Activated CD4-positive, alpha-beta T cell treated with anti-CD3 and anti-CD28 coated beads for 36 hours (primary cell): ENCODE measurements around the gene RIMBP2. TPM values are rescaled to one million over a fixed set of nuclear protein-coding genes. Genes with fewer than 3 reads are reported as not detected.

ENCODE experiments used
- ATAC-seq: fragments of 200-7000 bp; cut with Tn5 transposase; one replicate; pipeline ENCODE4 v1.10.0; 2021; ENCODE audit warnings: mild to moderate bottlenecking, moderate library complexity
- CTCF ChIA-PET: fragments of 350-600 bp; sonication (Branson Sonifier 250); formaldehyde crosslinking; loops from one replicate; lab custom pipeline; 2021; ENCODE audit warnings: antibody characterized with exemption; lab: Charles Lee
- POLR2A ChIA-PET: fragments of 350-600 bp; sonication (Branson Sonifier 250); formaldehyde crosslinking; loops from one replicate; lab custom pipeline; 2021; ENCODE audit warnings: antibody characterized with exemption, inconsistent platforms; lab: Charles Lee
- DNase-seq: peaks from one replicate; pipeline ENCODE4 v3.0.0-alpha.2; 2020
- H3K27ac Mint-ChIP-seq: one replicate; pipeline ENCODE4 v1.8.0; 2021; ENCODE audit warnings: mixed read lengths
- H3K27me3 Mint-ChIP-seq: one replicate; pipeline ENCODE4 v1.8.0; 2021; ENCODE audit warnings: mixed read lengths
- H3K36me3 Mint-ChIP-seq: one replicate; pipeline ENCODE4 v1.8.0; 2021; ENCODE audit warnings: low read depth, mixed read lengths
- H3K4me1 Mint-ChIP-seq: one replicate; pipeline ENCODE4 v1.8.0; 2021; ENCODE audit warnings: mixed read lengths
- H3K4me3 Mint-ChIP-seq: one replicate; pipeline ENCODE4 v1.8.0; 2021; ENCODE audit warnings: mild to moderate bottlenecking, moderate library complexity, mixed read lengths
- H3K9me3 Mint-ChIP-seq: one replicate; pipeline ENCODE4 v1.8.0; 2021; ENCODE audit warnings: low read depth, mixed read lengths
- intact Hi-C, 2 experiments: fragments of 100-400 bp; cut with DNase I in 1 of 2; cut with micrococcal nuclease in 1 of 2; formaldehyde crosslinking; loops; one replicate each; pipeline versions ENCODE4 v1.14.2 to v1.15.1; 2022 to 2024; cut with DNase I, micrococcal nuclease
- total RNA-seq, 2 experiments: library from RNA; stranded (reverse); gene quantifications; one replicate each; pipeline ENCODE4 v1.2.3, GENCODE V29; 2021

The RIMBP2 gene
- total RNA-seq, 2 experiments from 2014 or later: not detected

- H3K4me3 Mint-ChIP-seq: no peak overlapping the region
- peaks cover 4% of the 10 kb centered on the region for H3K9me3 Mint-ChIP-seq
- ChIA-PET POLR2A (no interaction called here), CTCF (no interaction called here)
- H3K36me3 Mint-ChIP-seq: no peaks in the 10 kb centered on the region
- ATAC-seq (no peak), DNase-seq (no peak)
- no peaks in the 10 kb centered on the region for H3K4me1 Mint-ChIP-seq
- H3K27me3 Mint-ChIP-seq: no peaks in the 10 kb centered on the region
- intact Hi-C loops: no loop called here
- H3K27ac Mint-ChIP-seq: no peak overlapping the region
Measured at GRCh38 chr12:130603396-130603965, 112.6 kb downstream of the RIMBP2 start.

GRCh38 chr12:130602251-130602650 lies 113.8 kb downstream of the RIMBP2 start:
- Mint-ChIP-seq H3K36me3 (no peaks in the 10 kb centered on the region), H3K9me3 (peaks cover 9% of the 10 kb centered on the region), H3K27me3 (no peaks in the 10 kb centered on the region), H3K27ac (no peak overlapping the region), H3K4me3 (no peak overlapping the region), H3K4me1 (no peaks in the 10 kb centered on the region)
- ATAC-seq: no peak
- CTCF ChIA-PET: no interaction called here
- POLR2A ChIA-PET: no interaction called here
- DNase-seq: no peak
- intact Hi-C loops: no loop called here

- Mint-ChIP-seq H3K27me3 (no peaks in the 10 kb centered on the region), H3K4me3 (no peak overlapping the region), H3K36me3 (no peaks in the 10 kb centered on the region), H3K4me1 (no peaks in the 10 kb centered on the region), H3K9me3 (peaks cover 11% of the 10 kb centered on the region), H3K27ac (no peak overlapping the region)
- intact Hi-C loops: no loop called here
- CTCF ChIA-PET: no interaction called here
- no peak for DNase-seq
- POLR2A ChIA-PET: no interaction called here
- no peak for ATAC-seq
Measured at GRCh38 chr12:130601327-130601726, 114.8 kb downstream of the RIMBP2 start.

- H3K4me1 Mint-ChIP-seq: no peaks in the 10 kb centered on the region
- DNase-seq: no peak
- H3K36me3 Mint-ChIP-seq: no peaks in the 10 kb centered on the region
- ChIA-PET POLR2A (no interaction called here), CTCF (no interaction called here)
- no peak overlapping the region for H3K4me3 Mint-ChIP-seq
- peaks cover 11% of the 10 kb centered on the region for H3K9me3 Mint-ChIP-seq
- no peaks in the 10 kb centered on the region for H3K27me3 Mint-ChIP-seq
- intact Hi-C loops: no loop called here
- no peak overlapping the region for H3K27ac Mint-ChIP-seq
- ATAC-seq: no peak
Measured at GRCh38 chr12:130596241-130596640, 119.9 kb downstream of the RIMBP2 start.

- no peak for ATAC-seq
- CTCF ChIA-PET: no interaction called here
- H3K36me3 Mint-ChIP-seq: no peaks in the 10 kb centered on the region
- no peaks in the 10 kb centered on the region for H3K27me3 Mint-ChIP-seq
- peaks cover 11% of the 10 kb centered on the region for H3K9me3 Mint-ChIP-seq
- H3K4me3 Mint-ChIP-seq: no peak overlapping the region
- DNase-seq: no peak
- intact Hi-C loops: no loop called here
- no peak overlapping the region for H3K27ac Mint-ChIP-seq
- POLR2A ChIA-PET: no interaction called here
- no peaks in the 10 kb centered on the region for H3K4me1 Mint-ChIP-seq
Measured at GRCh38 chr12:130595566-130595965, 120.5 kb downstream of the RIMBP2 start.

GRCh38 chr12:130593056-130593455 lies 123.0 kb downstream of the RIMBP2 start:
- ATAC-seq (no peak), DNase-seq (no peak)
- H3K4me1 Mint-ChIP-seq: no peaks in the 10 kb centered on the region
- intact Hi-C loops: no loop called here
- H3K27me3 Mint-ChIP-seq: peaks cover 2% of the 10 kb centered on the region
- CTCF ChIA-PET: no interaction called here
- H3K27ac Mint-ChIP-seq: no peak overlapping the region
- no peaks in the 10 kb centered on the region for H3K36me3 Mint-ChIP-seq
- POLR2A ChIA-PET: no interaction called here
- peaks cover 7% of the 10 kb centered on the region for H3K9me3 Mint-ChIP-seq
- H3K4me3 Mint-ChIP-seq: no peak overlapping the region

GRCh38 chr12:130592641-130593040 lies 123.5 kb downstream of the RIMBP2 start:
- Mint-ChIP-seq H3K36me3 (no peaks in the 10 kb centered on the region), H3K9me3 (peaks cover 5% of the 10 kb centered on the region), H3K4me1 (no peaks in the 10 kb centered on the region), H3K27ac (no peak overlapping the region), H3K27me3 (peaks cover 2% of the 10 kb centered on the region), H3K4me3 (no peak overlapping the region)
- DNase-seq (no peak), ATAC-seq (no peak)
- intact Hi-C loops: no loop called here
- POLR2A ChIA-PET: no interaction called here
- CTCF ChIA-PET: no interaction called here

GRCh38 chr12:130591736-130592135 lies 124.4 kb downstream of the RIMBP2 start:
- no peaks in the 10 kb centered on the region for H3K4me1 Mint-ChIP-seq
- no peak overlapping the region for H3K27ac Mint-ChIP-seq
- intact Hi-C loops: no loop called here
- peaks cover 2% of the 10 kb centered on the region for H3K9me3 Mint-ChIP-seq
- POLR2A ChIA-PET: no interaction called here
- CTCF ChIA-PET: no interaction called here
- no peak for ATAC-seq
- no peak for DNase-seq
- no peaks in the 10 kb centered on the region for H3K36me3 Mint-ChIP-seq
- H3K27me3 Mint-ChIP-seq: peaks cover 2% of the 10 kb centered on the region
- no peak overlapping the region for H3K4me3 Mint-ChIP-seq

GRCh38 chr12:130590685-130591084 lies 125.4 kb downstream of the RIMBP2 start:
- ATAC-seq (no peak), DNase-seq (no peak)
- no peaks in the 10 kb centered on the region for H3K4me1 Mint-ChIP-seq
- ChIA-PET POLR2A (no interaction called here), CTCF (no interaction called here)
- H3K36me3 Mint-ChIP-seq: no peaks in the 10 kb centered on the region
- H3K27ac Mint-ChIP-seq: no peak overlapping the region
- H3K4me3 Mint-ChIP-seq: no peak overlapping the region
- H3K9me3 Mint-ChIP-seq: no peaks in the 10 kb centered on the region
- intact Hi-C loops: no loop called here
- H3K27me3 Mint-ChIP-seq: peaks cover 2% of the 10 kb centered on the region

GRCh38 chr12:130589540-130590317 lies 126.4 kb downstream of the RIMBP2 start:
- Mint-ChIP-seq H3K9me3 (no peaks in the 10 kb centered on the region), H3K27me3 (peaks cover 2% of the 10 kb centered on the region), H3K4me3 (no peak overlapping the region), H3K36me3 (no peaks in the 10 kb centered on the region), H3K27ac (no peak overlapping the region), H3K4me1 (no peaks in the 10 kb centered on the region)
- ATAC-seq: no peak
- POLR2A ChIA-PET: no interaction called here
- CTCF ChIA-PET: no interaction called here
- no peak for DNase-seq
- intact Hi-C loops: no loop called here

- Mint-ChIP-seq H3K9me3 (no peaks in the 10 kb centered on the region), H3K27me3 (peaks cover 2% of the 10 kb centered on the region), H3K36me3 (no peaks in the 10 kb centered on the region), H3K4me3 (no peak overlapping the region), H3K4me1 (no peaks in the 10 kb centered on the region), H3K27ac (no peak overlapping the region)
- CTCF ChIA-PET: no interaction called here
- POLR2A ChIA-PET: no interaction called here
- intact Hi-C loops: no loop called here
- no peak for DNase-seq
- no peak for ATAC-seq
Measured at GRCh38 chr12:130588696-130589539, 127.2 kb downstream of the RIMBP2 start.

- no peaks in the 10 kb centered on the region for H3K4me1 Mint-ChIP-seq
- ATAC-seq: no peak
- no peak overlapping the region for H3K27ac Mint-ChIP-seq
- ChIA-PET CTCF (no interaction called here), POLR2A (no interaction called here)
- peaks cover 2% of the 10 kb centered on the region for H3K27me3 Mint-ChIP-seq
- no peaks in the 10 kb centered on the region for H3K9me3 Mint-ChIP-seq
- H3K4me3 Mint-ChIP-seq: no peak overlapping the region
- DNase-seq: no peak
- no peaks in the 10 kb centered on the region for H3K36me3 Mint-ChIP-seq
- intact Hi-C loops: no loop called here
Measured at GRCh38 chr12:130587966-130588365, 128.1 kb downstream of the RIMBP2 start.
